ENCODE data around the gene SPINT4. TPM values are rescaled to one million over a fixed set of nuclear protein-coding genes. Genes with fewer than 3 reads are reported as not detected.
"Not testable (repeated sequence)": the region's sequence is repeated elsewhere in the genome, so short reads cannot be mapped to it uniquely, and the experiment has no call there.

The SPINT4 gene
- total and polyA plus RNA-seq, 2 donors, result not detected

GRCh38 chr20:45716141-45716688, 5.9 kb upstream of the SPINT4 start:
- not testable (repeated sequence) for H3K27ac ChIP-seq (ENCODE audit: low read depth in 1 of 2, low read length in 1 of 2); H3K4me1 ChIP-seq (ENCODE audit: control insufficient read depth in 2 of 2, insufficient read depth in 2 of 2, low read length in 2 of 2); H3K27me3 ChIP-seq (ENCODE audit: control insufficient read depth in 2 of 2, insufficient read depth in 1 of 2, low read length in 1 of 2); H3K9me3 ChIP-seq (ENCODE audit: control insufficient read depth in 2 of 2, insufficient read depth in 1 of 2, low read length in 1 of 2); H3K36me3 ChIP-seq (ENCODE audit: control insufficient read depth in 2 of 2, insufficient read depth in 2 of 2, low read length in 1 of 2); H3K4me3 ChIP-seq (ENCODE audit: low read length in 2 of 2)
- DNase-seq (ENCODE audit: low read depth in 6 of 9, low spot score in 9 of 9), result peak in 2 of 9 donors; percentile 0 to 16

GRCh38 chr20:45725134-45725533, 3.0 kb downstream of the SPINT4 start:
- Histone ChIP-seq H3K36me3 (ENCODE audit: control insufficient read depth in 2 of 2, insufficient read depth in 2 of 2, low read length in 1 of 2) (no peaks in the 10 kb centered on the region), H3K27ac (ENCODE audit: low read depth in 1 of 2, low read length in 1 of 2) (no peak overlapping the region)
- DNase-seq (ENCODE audit: low read depth in 6 of 9, low spot score in 9 of 9), result no peak

GRCh38 chr20:45727044-45727443, 4.9 kb downstream of the SPINT4 start:
- no peak overlapping the region for H3K4me3 ChIP-seq (ENCODE audit: low read length in 2 of 2)
- H3K9me3 ChIP-seq (ENCODE audit: control insufficient read depth in 2 of 2, insufficient read depth in 1 of 2, low read length in 1 of 2), result no peaks in the 10 kb centered on the region
- no peaks in the 10 kb centered on the region for H3K36me3 ChIP-seq (ENCODE audit: control insufficient read depth in 2 of 2, insufficient read depth in 2 of 2, low read length in 1 of 2)
- 66% methylated on average over 2 of the region's 2 CpGs for WGBS
- no peaks in the 10 kb centered on the region for H3K27me3 ChIP-seq (ENCODE audit: control insufficient read depth in 2 of 2, insufficient read depth in 1 of 2, low read length in 1 of 2)
- DNase-seq (ENCODE audit: low read depth in 6 of 9, low spot score in 9 of 9), result no peak
- H3K4me1 ChIP-seq (ENCODE audit: control insufficient read depth in 2 of 2, insufficient read depth in 2 of 2, low read length in 2 of 2), result no peaks in the 10 kb centered on the region
- H3K27ac ChIP-seq (ENCODE audit: low read depth in 1 of 2, low read length in 1 of 2), result no peak overlapping the region

More at GRCh38 chr20:45725134-45725533, 3.0 kb downstream of the SPINT4 start:
- no peaks in the 10 kb centered on the region for H3K27me3 ChIP-seq (ENCODE audit: control insufficient read depth in 2 of 2, insufficient read depth in 1 of 2, low read length in 1 of 2)
- H3K9me3 ChIP-seq (ENCODE audit: control insufficient read depth in 2 of 2, insufficient read depth in 1 of 2, low read length in 1 of 2), result no peaks in the 10 kb centered on the region
- no peaks in the 10 kb centered on the region for H3K4me1 ChIP-seq (ENCODE audit: control insufficient read depth in 2 of 2, insufficient read depth in 2 of 2, low read length in 2 of 2)
- no peak overlapping the region for H3K4me3 ChIP-seq (ENCODE audit: low read length in 2 of 2)

- Histone ChIP-seq H3K27me3 (ENCODE audit: control insufficient read depth in 2 of 2, insufficient read depth in 1 of 2, low read length in 1 of 2) (no peaks in the 10 kb centered on the region), H3K36me3 (ENCODE audit: control insufficient read depth in 2 of 2, insufficient read depth in 2 of 2, low read length in 1 of 2) (no peaks in the 10 kb centered on the region), H3K4me3 (ENCODE audit: low read length in 2 of 2) (no peak overlapping the region), H3K27ac (ENCODE audit: low read depth in 1 of 2, low read length in 1 of 2) (no peak overlapping the region), H3K9me3 (ENCODE audit: control insufficient read depth in 2 of 2, insufficient read depth in 1 of 2, low read length in 1 of 2) (peaks cover 0 to 4% of the 10 kb centered on the region in 2 donors), H3K4me1 (ENCODE audit: control insufficient read depth in 2 of 2, insufficient read depth in 2 of 2, low read length in 2 of 2) (no peaks in the 10 kb centered on the region)
- DNase-seq (ENCODE audit: low read depth in 6 of 9, low spot score in 9 of 9), result no peak
Measured at GRCh38 chr20:45732199-45732598, 10.1 kb downstream of the SPINT4 start.

GRCh38 chr20:45735552-45735951, 13.4 kb downstream of the SPINT4 start:
- 80% methylated on average over 8 of the region's 8 CpGs for WGBS
- Histone ChIP-seq H3K27me3 (ENCODE audit: control insufficient read depth in 2 of 2, insufficient read depth in 1 of 2, low read length in 1 of 2) (no peaks in the 10 kb centered on the region), H3K27ac (ENCODE audit: low read depth in 1 of 2, low read length in 1 of 2) (no peak overlapping the region), H3K9me3 (ENCODE audit: control insufficient read depth in 2 of 2, insufficient read depth in 1 of 2, low read length in 1 of 2) (peaks cover 0 to 4% of the 10 kb centered on the region in 2 donors), H3K36me3 (ENCODE audit: control insufficient read depth in 2 of 2, insufficient read depth in 2 of 2, low read length in 1 of 2) (no peaks in the 10 kb centered on the region), H3K4me1 (ENCODE audit: control insufficient read depth in 2 of 2, insufficient read depth in 2 of 2, low read length in 2 of 2) (no peaks in the 10 kb centered on the region), H3K4me3 (ENCODE audit: low read length in 2 of 2) (no peak overlapping the region)
- no peak for DNase-seq (ENCODE audit: low read depth in 6 of 9, low spot score in 9 of 9)

- WGBS, result 89% methylated on average over 23 of the region's 23 CpGs
- H3K4me1 ChIP-seq (ENCODE audit: control insufficient read depth in 2 of 2, insufficient read depth in 2 of 2, low read length in 2 of 2), result no peaks in the 10 kb centered on the region
- no peak overlapping the region for H3K27ac ChIP-seq (ENCODE audit: low read depth in 1 of 2, low read length in 1 of 2)
- no peaks in the 10 kb centered on the region for H3K27me3 ChIP-seq (ENCODE audit: control insufficient read depth in 2 of 2, insufficient read depth in 1 of 2, low read length in 1 of 2)
- no peak for DNase-seq (ENCODE audit: low read depth in 6 of 9, low spot score in 9 of 9)
- H3K9me3 ChIP-seq (ENCODE audit: control insufficient read depth in 2 of 2, insufficient read depth in 1 of 2, low read length in 1 of 2), result peaks cover 0 to 4% of the 10 kb centered on the region in 2 donors
- no peaks in the 10 kb centered on the region for H3K36me3 ChIP-seq (ENCODE audit: control insufficient read depth in 2 of 2, insufficient read depth in 2 of 2, low read length in 1 of 2)
- H3K4me3 ChIP-seq (ENCODE audit: low read length in 2 of 2), result no peak overlapping the region
Measured at GRCh38 chr20:45735988-45736387, 13.8 kb downstream of the SPINT4 start.

GRCh38 chr20:45742596-45742995, 20.4 kb downstream of the SPINT4 start:
- DNase-seq (ENCODE audit: low read depth in 6 of 9, low spot score in 9 of 9), result no peak
- WGBS, result 93% methylated on average over 4 of the region's 4 CpGs
- Histone ChIP-seq H3K27me3 (ENCODE audit: control insufficient read depth in 2 of 2, insufficient read depth in 1 of 2, low read length in 1 of 2) (no peaks in the 10 kb centered on the region), H3K36me3 (ENCODE audit: control insufficient read depth in 2 of 2, insufficient read depth in 2 of 2, low read length in 1 of 2) (no peaks in the 10 kb centered on the region), H3K4me3 (ENCODE audit: low read length in 2 of 2) (no peak overlapping the region), H3K9me3 (ENCODE audit: control insufficient read depth in 2 of 2, insufficient read depth in 1 of 2, low read length in 1 of 2) (no peaks in the 10 kb centered on the region), H3K4me1 (ENCODE audit: control insufficient read depth in 2 of 2, insufficient read depth in 2 of 2, low read length in 2 of 2) (no peaks in the 10 kb centered on the region), H3K27ac (ENCODE audit: low read depth in 1 of 2, low read length in 1 of 2) (no peak overlapping the region)

- DNase-seq (ENCODE audit: low read depth in 6 of 9, low spot score in 9 of 9), result no peak
- Histone ChIP-seq H3K27ac (ENCODE audit: low read depth in 1 of 2, low read length in 1 of 2) (no peak overlapping the region), H3K36me3 (ENCODE audit: control insufficient read depth in 2 of 2, insufficient read depth in 2 of 2, low read length in 1 of 2) (no peaks in the 10 kb centered on the region), H3K4me3 (ENCODE audit: low read length in 2 of 2) (no peak overlapping the region), H3K9me3 (ENCODE audit: control insufficient read depth in 2 of 2, insufficient read depth in 1 of 2, low read length in 1 of 2) (no peaks in the 10 kb centered on the region), H3K4me1 (ENCODE audit: control insufficient read depth in 2 of 2, insufficient read depth in 2 of 2, low read length in 2 of 2) (no peaks in the 10 kb centered on the region), H3K27me3 (ENCODE audit: control insufficient read depth in 2 of 2, insufficient read depth in 1 of 2, low read length in 1 of 2) (peaks cover 0 to 3% of the 10 kb centered on the region in 2 donors)
Measured at GRCh38 chr20:45745015-45745414, 22.9 kb downstream of the SPINT4 start.

GRCh38 chr20:45751721-45752120, 29.6 kb downstream of the SPINT4 start:
- WGBS, result 90% methylated on average over 1 of the region's 1 CpG
- Histone ChIP-seq H3K27me3 (ENCODE audit: control insufficient read depth in 2 of 2, insufficient read depth in 1 of 2, low read length in 1 of 2) (peaks cover 0 to 3% of the 10 kb centered on the region in 2 donors), H3K36me3 (ENCODE audit: control insufficient read depth in 2 of 2, insufficient read depth in 2 of 2, low read length in 1 of 2) (no peaks in the 10 kb centered on the region), H3K4me1 (ENCODE audit: control insufficient read depth in 2 of 2, insufficient read depth in 2 of 2, low read length in 2 of 2) (no peaks in the 10 kb centered on the region), H3K4me3 (ENCODE audit: low read length in 2 of 2) (no peak overlapping the region), H3K9me3 (ENCODE audit: control insufficient read depth in 2 of 2, insufficient read depth in 1 of 2, low read length in 1 of 2) (no peaks in the 10 kb centered on the region), H3K27ac (ENCODE audit: low read depth in 1 of 2, low read length in 1 of 2) (no peak overlapping the region)
- no peak for DNase-seq (ENCODE audit: low read depth in 6 of 9, low spot score in 9 of 9)

GRCh38 chr20:45752746-45753145, 30.6 kb downstream of the SPINT4 start:
- H3K27ac ChIP-seq (ENCODE audit: low read depth in 1 of 2, low read length in 1 of 2), result no peak overlapping the region
- no peaks in the 10 kb centered on the region for H3K4me1 ChIP-seq (ENCODE audit: control insufficient read depth in 2 of 2, insufficient read depth in 2 of 2, low read length in 2 of 2)
- WGBS, result 82% methylated on average over 3 of the region's 3 CpGs
- H3K9me3 ChIP-seq (ENCODE audit: control insufficient read depth in 2 of 2, insufficient read depth in 1 of 2, low read length in 1 of 2), result no peaks in the 10 kb centered on the region
- H3K36me3 ChIP-seq (ENCODE audit: control insufficient read depth in 2 of 2, insufficient read depth in 2 of 2, low read length in 1 of 2), result no peaks in the 10 kb centered on the region
- DNase-seq (ENCODE audit: low read depth in 6 of 9, low spot score in 9 of 9), result no peak
- peaks cover 0 to 3% of the 10 kb centered on the region in 2 donors for H3K27me3 ChIP-seq (ENCODE audit: control insufficient read depth in 2 of 2, insufficient read depth in 1 of 2, low read length in 1 of 2)
- H3K4me3 ChIP-seq (ENCODE audit: low read length in 2 of 2), result no peak overlapping the region

Measured in thymus (tissue), 11 donors.